HepG2 (cell line): ENCODE measurements around the gene ZNF691. TPM values are rescaled to one million over a fixed set of nuclear protein-coding genes. Genes with fewer than 3 reads are reported as not detected.

Experiments used
- ARNTL ChIP-seq: sonication (generic); formaldehyde crosslinking; IDR thresholded peaks from 2 replicates; pipeline ENCODE4 v1.4.0; 2020; ENCODE audit warnings: mild to moderate bottlenecking, missing genetic modification reagents
- ETV6 ChIP-seq: sonication (generic); formaldehyde crosslinking; conservative IDR thresholded peaks from 2 replicates; pipeline ENCODE4 v1.4.0; 2020; ENCODE audit warnings: missing genetic modification reagents
- KMT2A ChIP-seq: sonication (generic); formaldehyde crosslinking; IDR thresholded peaks from 2 replicates; pipeline ENCODE4 v1.4.0; 2020; ENCODE audit warnings: missing genetic modification reagents
- MBNL3 ChIP-seq: fragments of 250-450 bp; sonication (Bioruptor Pico); conservative IDR thresholded peaks from 2 replicates; pipeline ENCODE4 v1.8.0; 2022; ENCODE audit warnings: mild to moderate bottlenecking, inconsistent platforms
- NFATC3 ChIP-seq: sonication (generic); formaldehyde crosslinking; IDR thresholded peaks from 2 replicates; pipeline ENCODE4 v1.5.1; 2020; ENCODE audit warnings: mild to moderate bottlenecking, missing genetic modification reagents
- NFKB2 ChIP-seq: sonication (generic); formaldehyde crosslinking; IDR thresholded peaks from 2 replicates; pipeline ENCODE4 v1.4.0; 2020; ENCODE audit warnings: missing genetic modification reagents, borderline replicate concordance
- NFRKB ChIP-seq: fragments of 450-650 bp; IDR thresholded peaks from 2 replicates; pipeline ENCODE4 v1.6.1; 2017
- NR2F1 ChIP-seq, 2 experiments: fragments of 450-650 bp in 1 of 2; formaldehyde crosslinking in 1 of 2; IDR thresholded peaks; 2 replicates each; pipeline versions ENCODE4 v1.5.0 to v1.6.1; 2016 to 2020; ENCODE audit warnings: mild to moderate bottlenecking in 1 of 2, missing compliant biosample characterization in 1 of 2, missing genetic modification reagents in 1 of 2, moderate library complexity in 1 of 2
- SMARCC2 ChIP-seq: fragments of 450-650 bp; IDR thresholded peaks from 2 replicates; pipeline ENCODE4 v1.6.1; 2017; ENCODE audit warnings: antibody characterized with exemption, mild to moderate bottlenecking
- SP4 ChIP-seq: sonication (generic); formaldehyde crosslinking; IDR thresholded peaks from 2 replicates; pipeline ENCODE4 v1.8.1; 2023; ENCODE audit warnings: mild to moderate bottlenecking, missing genetic modification reagents
- ZBTB21 ChIP-seq: sonication (generic); formaldehyde crosslinking; IDR thresholded peaks from 2 replicates; pipeline ENCODE4 v1.4.0; 2020; ENCODE audit warnings: missing genetic modification reagents
- ZFP1 ChIP-seq: IDR thresholded peaks from 2 replicates; pipeline ENCODE4 v1.6.1; 2016
- ZNF337 ChIP-seq: sonication (generic); formaldehyde crosslinking; IDR thresholded peaks from 2 replicates; pipeline ENCODE4 v1.5.1; 2020; ENCODE audit warnings: missing genetic modification reagents, low read depth, mild to moderate bottlenecking, borderline replicate concordance
- ZNF33A ChIP-seq: sonication (generic); formaldehyde crosslinking; IDR thresholded peaks from 2 replicates; pipeline ENCODE4 v1.5.1; 2020; ENCODE audit warnings: missing genetic modification reagents, mild to moderate bottlenecking, moderate library complexity, borderline replicate concordance
- ZNF432 ChIP-seq: sonication (generic); formaldehyde crosslinking; IDR thresholded peaks from 2 replicates; pipeline ENCODE4 v1.5.0; 2020; ENCODE audit warnings: missing genetic modification reagents, mild to moderate bottlenecking, borderline replicate concordance
- ZNF550 ChIP-seq: sonication (generic); formaldehyde crosslinking; IDR thresholded peaks from 2 replicates; pipeline ENCODE4 v1.4.0; 2020; ENCODE audit warnings: mild to moderate bottlenecking, missing genetic modification reagents, borderline replicate concordance
- ZNF879 ChIP-seq: sonication (generic); formaldehyde crosslinking; IDR thresholded peaks from 2 replicates; pipeline ENCODE4 v1.8.1; 2023; ENCODE audit warnings: missing genetic modification reagents
- polyA plus RNA-seq, 8 experiments: library from polyadenylated mRNA; depleted of rRNA in 3 of 8; stranded (reverse) in 7 of 8; unstranded in 1 of 8; fragments of >200 nt; fragmentation: Illumina TruSeq in 4 of 8; extraction: Trizol in 4 of 8; gene quantifications; 2 replicates each; pipeline versions ENCODE4 v1.2.1 to v1.2.3, GENCODE V29; 2011 to 2016; ENCODE audit warnings: low read depth in 4 of 8, missing spikeins in 1 of 8, mixed read lengths in 1 of 8; ENCODE audit not compliant: insufficient read depth in 1 of 8
- total RNA-seq, 5 experiments: library from RNA; depleted of rRNA; stranded (reverse); fragments of >200 nt; fragmentation: Illumina TruSeq; extraction: Trizol; gene quantifications; 2 replicates each; pipeline ENCODE4 v1.2.3, GENCODE V29; 2016; ENCODE audit warnings: low read depth in 1 of 5
- TF ChIP-seq, protein P1 (sequence below): IDR thresholded peaks from 2 replicates; pipeline ENCODE4 v1.6.1; 2016; ENCODE audit warnings: missing genetic modification reagents, missing compliant biosample characterization
- TF ChIP-seq, protein P2 (sequence below): sonication (generic); formaldehyde crosslinking; IDR thresholded peaks from 2 replicates; pipeline ENCODE4 v1.9.0; 2021; ENCODE audit warnings: missing genetic modification reagents, mild to moderate bottlenecking, borderline replicate concordance
- TF ChIP-seq, protein P3 (sequence below): sonication (generic); formaldehyde crosslinking; IDR thresholded peaks from one replicate; pipeline ENCODE4 v1.5.1; 2020; ENCODE audit warnings: mild to moderate bottlenecking, missing genetic modification reagents; ENCODE audit errors: not compliant biosample characterization

The ZNF691 gene
- total and polyA plus RNA-seq, 2 of the 13 experiments (the other 11 are each of a cell fraction or from before 2014, with no cell fraction given) = 7.6 to 7.8 TPM

DNA sequence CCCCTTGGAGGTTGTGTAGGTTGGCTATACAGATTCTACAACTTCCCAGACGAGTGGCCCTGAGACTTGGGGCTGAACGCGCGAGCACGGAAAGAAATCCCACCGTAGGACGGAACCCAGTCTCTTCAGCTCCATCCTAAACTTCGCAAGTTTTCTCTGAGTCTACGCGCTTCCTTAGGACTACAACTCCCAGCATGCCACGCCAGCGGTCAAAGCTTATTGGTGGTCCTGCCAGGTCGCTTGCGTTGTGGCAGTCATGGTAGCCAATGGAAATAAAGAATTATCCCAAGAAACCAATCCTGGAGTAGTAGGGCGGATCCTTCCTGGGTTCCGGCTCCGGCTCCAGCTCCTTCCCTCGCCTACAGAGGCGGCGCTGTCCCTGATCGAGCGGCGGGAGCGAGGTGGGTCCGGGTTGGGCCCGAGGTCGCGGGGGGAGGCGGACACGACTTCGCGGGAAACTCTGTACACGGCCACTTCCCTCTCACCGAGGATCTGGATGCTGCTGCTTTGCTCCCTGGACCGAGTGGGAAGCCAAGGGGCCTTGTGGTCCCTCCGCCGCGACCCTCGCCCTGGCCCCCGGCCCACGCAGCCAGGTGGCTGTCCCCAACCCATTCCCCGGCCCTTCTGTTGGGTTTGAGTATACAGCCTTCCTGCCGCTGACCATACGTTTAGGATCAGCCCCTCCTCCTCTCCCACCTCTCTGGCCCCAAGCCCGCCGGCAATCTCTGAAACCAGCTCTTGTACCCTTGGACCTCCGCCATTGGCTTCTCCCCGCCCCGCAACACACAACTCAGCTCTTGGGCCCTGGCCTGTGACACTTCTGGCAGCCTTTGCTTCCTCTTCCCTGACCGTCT is at the start of gene ZNF691 (continued):
- peak; percentile 83; the same call in 1 of the 2 replicates for TF ChIP-seq NFKB2 (CRISPR knock-in tag)
- TF ChIP-seq ZFP1 (CRISPR knock-in tag) = peak; percentile 51; the same call in 1 of the 2 replicates
- TF ChIP-seq NFRKB = no peak
- TF ChIP-seq, protein P1, sequence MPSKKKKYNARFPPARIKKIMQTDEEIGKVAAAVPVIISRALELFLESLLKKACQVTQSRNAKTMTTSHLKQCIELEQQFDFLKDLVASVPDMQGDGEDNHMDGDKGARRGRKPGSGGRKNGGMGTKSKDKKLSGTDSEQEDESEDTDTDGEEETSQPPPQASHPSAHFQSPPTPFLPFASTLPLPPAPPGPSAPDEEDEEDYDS (CRISPR knock-in tag) = peak; percentile 50; the same call in 1 of the 2 replicates
- TF ChIP-seq MBNL3 = no peak
- TF ChIP-seq ARNTL (CRISPR knock-in tag) = no peak
- TF ChIP-seq ZBTB21 (CRISPR knock-in tag) = no peak
- no peak for TF ChIP-seq SMARCC2
- no peak for TF ChIP-seq ZNF879 (CRISPR knock-in tag)
- TF ChIP-seq, protein P2, sequence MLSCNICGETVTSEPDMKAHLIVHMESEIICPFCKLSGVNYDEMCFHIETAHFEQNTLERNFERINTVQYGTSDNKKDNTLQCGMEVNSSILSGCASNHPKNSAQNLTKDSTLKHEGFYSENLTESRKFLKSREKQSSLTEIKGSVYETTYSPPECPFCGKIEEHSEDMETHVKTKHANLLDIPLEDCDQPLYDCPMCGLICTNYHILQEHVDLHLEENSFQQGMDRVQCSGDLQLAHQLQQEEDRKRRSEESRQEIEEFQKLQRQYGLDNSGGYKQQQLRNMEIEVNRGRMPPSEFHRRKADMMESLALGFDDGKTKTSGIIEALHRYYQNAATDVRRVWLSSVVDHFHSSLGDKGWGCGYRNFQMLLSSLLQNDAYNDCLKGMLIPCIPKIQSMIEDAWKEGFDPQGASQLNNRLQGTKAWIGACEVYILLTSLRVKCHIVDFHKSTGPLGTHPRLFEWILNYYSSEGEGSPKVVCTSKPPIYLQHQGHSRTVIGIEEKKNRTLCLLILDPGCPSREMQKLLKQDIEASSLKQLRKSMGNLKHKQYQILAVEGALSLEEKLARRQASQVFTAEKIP = no peak
- TF ChIP-seq NFATC3 (CRISPR knock-in tag) = 0 out of 2 replicates have a peak, but pooled peaks have one; percentile 76
- 0 out of 2 replicates have a peak, but pooled peaks have one; percentile 30 for TF ChIP-seq SP4 (CRISPR knock-in tag)
- TF ChIP-seq ZNF550 (CRISPR knock-in tag) = no peak
- no peak for TF ChIP-seq KMT2A (CRISPR knock-in tag)
- TF ChIP-seq, protein P3, sequence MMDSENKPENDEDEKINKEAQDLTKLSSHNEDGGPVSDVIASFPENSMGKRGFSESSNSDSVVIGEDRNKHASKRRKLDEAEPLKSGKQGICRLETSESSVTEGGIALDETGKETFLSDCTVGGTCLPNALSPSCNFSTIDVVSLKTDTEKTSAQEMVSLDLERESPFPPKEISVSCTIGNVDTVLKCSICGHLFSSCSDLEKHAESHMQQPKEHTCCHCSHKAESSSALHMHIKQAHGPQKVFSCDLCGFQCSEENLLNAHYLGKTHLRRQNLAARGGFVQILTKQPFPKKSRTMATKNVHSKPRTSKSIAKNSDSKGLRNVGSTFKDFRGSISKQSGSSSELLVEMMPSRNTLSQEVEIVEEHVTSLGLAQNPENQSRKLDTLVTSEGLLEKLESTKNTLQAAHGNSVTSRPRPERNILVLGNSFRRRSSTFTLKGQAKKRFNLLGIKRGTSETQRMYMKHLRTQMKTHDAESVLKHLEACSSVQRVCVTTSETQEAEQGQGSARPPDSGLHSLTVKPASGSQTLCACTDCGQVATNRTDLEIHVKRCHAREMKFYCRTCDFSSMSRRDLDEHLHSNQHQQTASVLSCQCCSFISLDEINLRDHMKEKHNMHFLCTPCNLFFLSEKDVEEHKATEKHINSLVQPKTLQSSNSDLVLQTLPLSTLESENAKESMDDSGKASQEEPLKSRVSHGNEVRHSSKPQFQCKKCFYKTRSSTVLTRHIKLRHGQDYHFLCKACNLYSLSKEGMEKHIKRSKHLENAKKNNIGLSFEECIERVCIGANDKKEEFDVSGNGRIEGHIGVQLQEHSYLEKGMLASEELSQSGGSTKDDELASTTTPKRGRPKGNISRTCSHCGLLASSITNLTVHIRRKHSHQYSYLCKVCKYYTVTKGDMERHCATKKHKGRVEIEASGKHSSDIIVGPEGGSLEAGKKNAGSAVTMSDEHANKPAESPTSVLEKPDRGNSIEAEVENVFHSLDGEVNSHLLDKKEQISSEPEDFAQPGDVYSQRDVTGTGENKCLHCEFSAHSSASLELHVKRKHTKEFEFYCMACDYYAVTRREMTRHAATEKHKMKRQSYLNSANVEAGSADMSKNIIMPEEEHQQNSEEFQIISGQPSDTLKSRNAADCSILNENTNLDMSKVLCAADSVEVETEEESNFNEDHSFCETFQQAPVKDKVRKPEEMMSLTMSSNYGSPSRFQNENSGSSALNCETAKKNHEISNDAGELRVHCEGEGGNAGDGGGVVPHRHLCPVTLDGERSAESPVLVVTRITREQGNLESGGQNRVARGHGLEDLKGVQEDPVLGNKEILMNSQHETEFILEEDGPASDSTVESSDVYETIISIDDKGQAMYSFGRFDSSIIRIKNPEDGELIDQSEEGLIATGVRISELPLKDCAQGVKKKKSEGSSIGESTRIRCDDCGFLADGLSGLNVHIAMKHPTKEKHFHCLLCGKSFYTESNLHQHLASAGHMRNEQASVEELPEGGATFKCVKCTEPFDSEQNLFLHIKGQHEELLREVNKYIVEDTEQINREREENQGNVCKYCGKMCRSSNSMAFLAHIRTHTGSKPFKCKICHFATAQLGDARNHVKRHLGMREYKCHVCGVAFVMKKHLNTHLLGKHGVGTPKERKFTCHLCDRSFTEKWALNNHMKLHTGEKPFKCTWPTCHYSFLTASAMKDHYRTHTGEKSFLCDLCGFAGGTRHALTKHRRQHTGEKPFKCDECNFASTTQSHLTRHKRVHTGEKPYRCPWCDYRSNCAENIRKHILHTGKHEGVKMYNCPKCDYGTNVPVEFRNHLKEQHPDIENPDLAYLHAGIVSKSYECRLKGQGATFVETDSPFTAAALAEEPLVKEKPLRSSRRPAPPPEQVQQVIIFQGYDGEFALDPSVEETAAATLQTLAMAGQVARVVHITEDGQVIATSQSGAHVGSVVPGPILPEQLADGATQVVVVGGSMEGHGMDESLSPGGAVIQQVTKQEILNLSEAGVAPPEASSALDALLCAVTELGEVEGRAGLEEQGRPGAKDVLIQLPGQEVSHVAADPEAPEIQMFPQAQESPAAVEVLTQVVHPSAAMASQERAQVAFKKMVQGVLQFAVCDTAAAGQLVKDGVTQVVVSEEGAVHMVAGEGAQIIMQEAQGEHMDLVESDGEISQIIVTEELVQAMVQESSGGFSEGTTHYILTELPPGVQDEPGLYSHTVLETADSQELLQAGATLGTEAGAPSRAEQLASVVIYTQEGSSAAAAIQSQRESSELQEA (CRISPR knock-in tag) = peak; percentile 76
- peak; percentile 41; the same call in 1 of the 2 replicates for TF ChIP-seq ZNF337
- no peak for TF ChIP-seq NR2F1 (CRISPR knock-in tag; IDR thresholded peaks at IDR 0.05)
- TF ChIP-seq ZNF432 (CRISPR knock-in tag) = no peak
- no peak for TF ChIP-seq ZNF33A (CRISPR knock-in tag)
- no peak for TF ChIP-seq ETV6 (CRISPR knock-in tag)
